HG03521 (cell line): ENCODE data around the gene PLEKHA5.

ENCODE experiments used
- ATAC-seq: cut with Tn5 transposase; IDR thresholded peaks from one replicate; pipeline ENCODE4 v1.9.1; 2021; ENCODE audit warnings: mild to moderate bottlenecking, moderate library complexity; ENCODE audit not compliant: unreplicated experiment

Gene PLEKHA5

DNA sequence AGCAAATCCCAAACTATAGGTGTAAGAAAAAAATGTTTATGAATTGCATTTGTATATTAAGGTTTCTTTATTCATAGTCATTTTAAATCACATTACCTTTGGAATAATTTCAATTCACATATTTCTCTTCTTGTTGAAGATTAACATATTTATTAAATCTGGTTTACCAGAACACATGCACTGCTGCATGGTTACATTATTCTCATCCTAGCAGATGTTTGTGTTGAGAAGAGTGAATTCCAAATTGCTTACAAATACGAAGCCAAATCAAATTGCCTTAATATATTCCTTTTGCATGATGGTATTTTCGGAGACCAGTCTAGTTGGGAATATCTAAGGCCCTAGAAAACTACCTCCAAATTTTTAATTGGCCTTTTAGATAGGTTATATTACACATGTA lies 130.6 kb downstream of the PLEKHA5 start:
- no peak for ATAC-seq

- no peak for ATAC-seq
These were observed 132.2 kb downstream of the PLEKHA5 start for GRCh38 chr12:19261773-19262172.

DNA sequence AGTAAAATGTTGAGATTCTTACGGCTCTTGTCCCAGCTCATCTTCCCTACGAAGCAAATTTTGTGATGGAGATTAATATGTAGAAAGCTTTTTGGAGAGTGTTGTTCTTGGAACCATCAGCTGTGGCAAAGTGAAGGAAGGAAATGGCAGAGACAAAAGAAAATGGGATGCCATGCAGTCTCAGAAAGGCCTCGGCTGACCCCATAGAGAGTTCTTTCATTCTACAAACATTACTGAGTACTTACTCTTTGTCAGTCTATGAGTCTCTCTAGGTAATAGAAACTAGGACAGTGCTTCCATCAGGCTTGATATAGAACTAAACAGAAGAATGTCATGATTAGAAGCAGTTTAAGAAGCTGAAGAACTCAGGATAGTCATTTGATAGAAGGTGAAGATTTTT lies 134.1 kb downstream of the PLEKHA5 start:
- no peak for ATAC-seq

DNA sequence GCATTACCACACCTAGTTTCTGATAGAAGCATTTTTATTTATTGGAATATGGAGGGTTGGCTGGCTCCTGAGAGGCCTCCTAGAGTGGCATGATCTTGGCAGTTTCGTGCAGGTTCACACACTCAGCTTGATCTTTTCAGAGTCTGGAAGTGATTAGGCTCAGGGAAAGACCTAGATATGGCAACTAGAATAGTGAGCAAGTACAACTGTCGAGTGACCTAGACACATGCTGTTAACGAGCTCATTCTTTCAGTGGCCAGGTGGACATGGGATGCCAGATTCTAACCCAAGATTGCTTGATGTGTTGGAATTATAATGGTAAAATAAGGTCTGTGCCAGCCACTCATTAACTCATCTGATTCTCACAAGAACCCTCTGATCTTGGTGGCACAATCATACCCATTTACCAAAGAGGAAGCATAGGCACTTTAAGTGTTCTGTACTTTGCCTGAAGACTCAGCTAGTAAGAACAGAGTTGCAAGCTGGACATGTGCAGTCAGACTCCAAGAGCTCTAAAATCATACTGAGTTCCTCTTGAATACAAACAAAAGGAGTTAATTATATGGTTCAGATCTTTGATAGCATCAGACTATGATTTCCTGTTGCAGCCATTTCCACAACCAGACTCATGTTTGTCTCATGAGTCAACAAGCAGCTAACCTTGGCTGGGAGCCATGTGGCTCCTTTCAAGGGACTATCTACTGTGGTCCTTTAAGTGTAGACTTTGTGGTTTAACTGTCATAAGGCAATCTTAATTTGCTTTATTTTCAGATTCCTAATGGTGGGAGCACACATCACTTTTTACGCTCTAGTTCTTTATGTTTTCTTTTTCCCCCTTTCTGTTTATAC lies 144.2 kb downstream of the PLEKHA5 start:
- no peak for ATAC-seq

DNA sequence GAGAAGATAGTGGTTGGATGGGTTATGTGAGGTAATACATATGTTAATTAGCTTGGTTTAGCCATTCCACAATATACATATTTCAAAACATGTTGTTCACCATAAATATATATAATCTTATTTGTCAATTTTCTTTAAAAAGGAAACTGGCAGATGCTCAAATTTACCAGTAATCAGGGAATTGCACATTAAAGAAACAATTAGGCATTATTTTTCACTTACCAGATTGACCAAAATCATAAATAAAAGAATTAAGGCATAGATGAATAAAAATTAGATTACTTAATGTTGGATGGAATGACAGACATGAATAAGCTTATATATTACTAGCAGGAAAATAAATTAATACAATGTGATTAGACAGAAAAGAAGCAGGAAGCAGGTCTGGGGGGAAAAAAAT lies 147.2 kb downstream of the PLEKHA5 start:
- no peak for ATAC-seq

- ATAC-seq, result no peak
These were observed 148.2 kb downstream of the PLEKHA5 start for GRCh38 chr12:19277711-19278110.

DNA sequence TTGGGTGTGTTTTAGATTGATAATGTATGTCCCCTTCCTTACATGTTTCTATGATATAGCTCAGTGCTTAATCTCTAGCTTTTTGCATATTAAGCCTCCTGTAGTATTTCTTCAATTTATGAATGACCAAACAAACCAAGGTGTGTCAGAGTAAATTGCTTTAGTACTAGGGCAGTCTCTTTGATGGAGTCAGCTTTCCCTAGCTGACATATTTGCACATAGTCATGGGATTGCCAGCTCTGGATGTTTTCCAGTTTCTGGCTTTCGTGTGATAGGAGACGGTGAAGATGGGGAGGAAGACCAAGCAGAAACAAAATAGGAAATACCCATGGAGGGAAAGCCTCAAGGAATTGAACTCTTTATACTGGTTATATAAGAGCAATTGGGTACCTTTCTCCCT lies 148.9 kb downstream of the PLEKHA5 start:
- no peak for ATAC-seq

DNA sequence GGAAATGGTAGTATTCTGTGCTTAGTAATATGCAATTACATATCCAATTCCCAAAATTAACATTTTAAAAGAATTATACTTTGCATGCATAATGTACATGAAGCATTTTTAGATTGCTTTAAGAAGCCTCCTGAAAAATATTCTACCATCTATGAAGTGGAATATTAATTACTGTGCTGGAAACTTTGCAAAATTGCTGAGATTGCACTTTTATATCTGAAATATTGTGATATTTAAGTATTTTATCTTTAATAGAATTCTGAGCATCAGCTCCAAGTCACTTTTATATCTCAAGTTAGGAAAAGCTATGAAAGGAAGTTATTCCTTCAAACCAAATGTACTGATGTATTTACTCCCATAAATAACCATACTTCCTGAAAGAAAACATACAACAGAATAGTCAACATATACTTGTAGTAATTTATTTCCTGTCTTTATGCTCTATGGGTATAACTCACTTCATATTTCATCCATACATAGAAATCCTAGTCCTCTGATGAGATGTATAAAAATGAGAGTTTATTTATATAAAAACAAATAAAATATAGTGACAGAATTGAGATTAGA lies 152.7 kb downstream of the PLEKHA5 start:
- ATAC-seq, result no peak

- ATAC-seq, result no peak
These were observed 155.1 kb downstream of the PLEKHA5 start for GRCh38 chr12:19284658-19285057.

- no peak for ATAC-seq
These were observed 156.4 kb downstream of the PLEKHA5 start for GRCh38 chr12:19285793-19286448.

DNA sequence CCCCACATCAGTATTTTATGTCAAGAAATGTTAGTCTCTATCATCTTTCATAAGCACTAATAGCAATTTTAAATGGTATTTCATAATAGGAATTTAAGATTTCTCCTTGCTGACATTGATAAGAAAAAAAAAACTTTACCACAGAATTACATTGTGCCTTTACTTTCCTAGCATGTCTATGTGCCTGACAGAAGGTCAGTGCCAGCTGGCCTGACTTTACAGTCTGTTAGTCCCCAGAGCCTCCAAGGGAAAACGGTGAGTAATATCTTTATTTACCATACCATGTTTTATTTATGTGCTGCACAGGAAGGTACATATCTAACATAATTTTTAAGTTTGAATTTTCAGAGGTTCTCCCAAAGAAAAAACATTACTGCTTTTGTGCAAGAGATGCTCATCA lies 157.8 kb downstream of the PLEKHA5 start:
- no peak for ATAC-seq

DNA sequence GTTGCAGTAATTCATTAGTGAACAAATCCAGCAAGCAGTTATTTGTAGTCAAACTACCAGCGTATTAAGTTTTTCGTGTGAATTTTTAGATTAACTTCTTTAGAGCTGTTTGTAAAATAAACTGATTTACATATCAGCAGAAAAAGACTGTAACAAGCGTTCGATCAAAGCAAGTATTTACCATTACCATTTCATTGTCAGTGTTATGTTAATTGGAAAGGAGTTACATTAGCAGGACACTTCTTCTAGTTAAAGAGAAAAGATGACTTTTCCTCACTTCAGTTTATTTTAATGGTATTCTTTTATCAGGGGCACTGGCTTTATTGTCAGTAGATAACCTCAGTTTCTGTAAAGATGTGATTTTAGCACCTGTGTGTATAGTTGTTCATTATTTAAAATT lies 158.6 kb downstream of the PLEKHA5 start:
- no peak for ATAC-seq

DNA sequence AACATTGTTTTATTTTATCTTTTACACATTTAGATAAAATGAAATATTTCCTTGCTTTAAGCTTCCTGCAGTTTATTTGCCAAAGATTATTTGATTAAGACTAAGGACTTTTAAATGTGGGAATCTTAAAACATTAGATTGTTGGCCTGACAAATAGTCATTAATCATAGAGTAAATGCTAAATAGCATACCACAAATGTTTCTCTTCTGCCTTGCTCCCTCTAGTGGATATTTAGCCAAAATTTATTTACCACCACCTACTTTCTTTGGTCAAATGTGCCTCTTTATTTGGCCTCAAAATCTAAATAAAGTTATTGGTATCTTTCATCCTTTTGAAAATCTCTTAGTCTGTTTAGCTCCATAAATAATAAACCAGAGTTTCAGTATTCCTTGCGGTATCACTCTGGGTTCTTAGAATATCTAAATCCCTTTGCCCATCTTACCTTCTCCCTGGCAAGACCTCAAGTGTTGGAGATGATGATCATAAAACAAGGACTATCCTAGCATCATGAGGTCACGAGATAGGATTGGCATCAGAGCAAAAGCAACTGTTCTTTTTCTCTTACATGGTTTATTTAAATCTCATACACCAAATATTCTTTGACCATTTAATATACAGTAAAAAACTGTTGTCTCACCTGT lies 159.2 kb downstream of the PLEKHA5 start:
- no peak for ATAC-seq

GRCh38 chr12:19298836-19299605 lies 169.5 kb downstream of the PLEKHA5 start:
- ATAC-seq, result no peak

GRCh38 chr12:19299765-19300164 lies 170.2 kb downstream of the PLEKHA5 start:
- ATAC-seq, result no peak

DNA sequence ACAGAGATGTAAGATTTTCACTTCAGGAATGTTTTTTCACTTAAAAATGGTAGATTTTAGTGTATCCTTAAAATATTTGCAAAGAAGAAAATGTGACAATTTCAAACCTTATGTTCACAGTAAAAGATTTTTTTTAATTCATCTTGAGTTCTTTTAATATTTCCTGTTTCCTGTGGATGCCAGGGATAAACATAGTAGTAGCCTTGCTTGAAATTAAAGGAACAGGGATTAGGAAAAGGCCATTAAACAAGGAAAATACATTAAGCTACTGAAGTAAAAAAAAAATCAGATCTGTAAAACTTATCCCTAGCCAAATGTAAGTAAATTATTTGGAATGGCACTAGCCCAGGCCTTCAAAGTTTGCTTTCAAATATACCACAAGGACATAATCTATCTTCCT lies 171.7 kb downstream of the PLEKHA5 start:
- no peak for ATAC-seq

GRCh38 chr12:19301688-19302087 lies 172.2 kb downstream of the PLEKHA5 start:
- no peak for ATAC-seq

DNA sequence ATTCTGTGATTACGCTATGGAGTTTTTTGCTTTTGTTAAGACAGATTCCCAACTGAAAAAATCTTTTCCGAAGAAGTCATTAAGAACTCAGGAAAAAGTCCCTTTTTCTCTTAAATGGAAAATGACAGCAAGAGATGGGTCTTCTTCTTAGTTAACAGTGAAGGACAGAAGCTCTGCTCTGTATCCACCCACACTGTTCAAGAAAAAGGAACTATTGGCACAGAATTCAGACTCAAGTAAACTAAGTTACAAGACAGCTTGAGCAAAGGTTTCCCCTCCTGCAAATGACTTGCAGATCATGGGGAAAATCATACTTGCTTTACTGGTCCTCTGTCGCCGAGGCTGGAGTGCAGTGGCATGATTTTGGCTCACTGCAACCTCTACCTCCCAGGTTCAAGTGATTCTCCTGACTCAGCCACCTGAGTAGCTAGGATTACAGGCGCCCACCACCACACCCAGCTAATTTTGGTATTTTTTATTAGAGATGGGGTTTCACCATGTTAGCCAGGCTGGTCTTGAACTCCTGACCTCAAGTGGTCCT lies 172.6 kb downstream of the PLEKHA5 start:
- no peak for ATAC-seq

DNA sequence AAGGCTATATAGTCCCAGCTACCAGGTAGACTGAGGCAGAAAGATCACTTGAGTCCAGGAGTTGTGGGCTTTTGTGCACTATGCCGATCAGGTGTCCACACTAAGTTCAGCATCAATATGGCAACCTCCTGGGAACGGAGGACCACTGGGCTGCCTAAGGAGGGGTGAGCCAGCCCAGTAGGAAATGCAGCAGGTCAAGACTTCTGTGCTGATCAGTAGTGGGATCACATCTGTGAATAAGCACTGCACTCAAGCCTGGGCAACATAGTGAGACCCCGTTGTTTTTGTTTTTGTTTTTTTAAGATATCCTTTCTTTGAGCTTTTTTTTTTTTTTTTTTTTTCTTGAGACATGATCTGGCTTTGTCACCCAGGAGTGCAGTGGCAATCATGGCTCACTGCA lies 174.0 kb downstream of the PLEKHA5 start:
- ATAC-seq, result no peak

DNA sequence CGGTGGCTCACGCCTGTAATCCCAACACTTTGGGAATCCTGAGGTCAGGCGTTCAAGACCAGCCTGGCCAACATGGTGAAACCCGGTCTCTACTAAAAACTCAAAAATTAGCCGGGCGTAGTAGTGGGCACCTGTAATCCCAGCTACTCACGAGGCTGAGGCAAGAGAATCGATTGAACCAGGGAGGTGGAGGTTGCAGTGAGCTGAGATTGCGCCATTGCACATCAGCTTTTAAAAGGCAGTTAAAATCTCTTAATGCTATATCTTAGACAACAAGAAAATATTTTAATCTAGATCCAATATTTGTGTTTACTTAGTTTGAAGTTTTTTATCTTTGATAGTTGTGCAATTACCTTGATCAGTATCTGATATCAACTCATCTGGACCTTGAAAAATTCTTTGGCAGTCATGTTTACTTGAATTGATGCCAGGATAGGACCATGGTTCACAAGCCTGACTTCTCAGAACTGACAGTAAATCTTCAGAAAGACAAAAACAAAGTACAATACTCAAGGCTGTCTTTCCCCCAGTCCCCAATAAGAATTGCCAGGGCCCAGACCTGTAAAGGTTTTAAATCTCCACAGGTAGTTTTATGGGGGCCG lies 174.7 kb downstream of the PLEKHA5 start:
- ATAC-seq, result no peak
